Cardiac atrium fibroblast (primary cell): ENCODE results near the gene OR2T29. TPM values are rescaled to one million over a fixed set of nuclear protein-coding genes. Genes with fewer than 3 reads are reported as not detected.

Source experiments
- total RNA-seq: library from RNA; depleted of rRNA; stranded (reverse); fragments of >200 nt; gene quantifications from 2 replicates; pipeline ENCODE4 v1.2.3, GENCODE V29; 2015

Gene OR2T29, protein sequence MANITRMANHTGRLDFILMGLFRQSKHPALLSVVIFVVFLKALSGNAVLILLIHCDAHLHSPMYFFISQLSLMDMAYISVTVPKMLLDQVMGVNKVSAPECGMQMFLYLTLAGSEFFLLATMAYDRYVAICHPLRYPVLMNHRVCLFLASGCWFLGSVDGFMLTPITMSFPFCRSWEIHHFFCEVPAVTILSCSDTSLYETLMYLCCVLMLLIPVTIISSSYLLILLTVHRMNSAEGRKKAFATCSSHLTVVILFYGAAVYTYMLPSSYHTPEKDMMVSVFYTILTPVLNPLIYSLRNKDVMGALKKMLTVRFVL
- not detected in 2 replicates for total RNA-seq

DNA sequence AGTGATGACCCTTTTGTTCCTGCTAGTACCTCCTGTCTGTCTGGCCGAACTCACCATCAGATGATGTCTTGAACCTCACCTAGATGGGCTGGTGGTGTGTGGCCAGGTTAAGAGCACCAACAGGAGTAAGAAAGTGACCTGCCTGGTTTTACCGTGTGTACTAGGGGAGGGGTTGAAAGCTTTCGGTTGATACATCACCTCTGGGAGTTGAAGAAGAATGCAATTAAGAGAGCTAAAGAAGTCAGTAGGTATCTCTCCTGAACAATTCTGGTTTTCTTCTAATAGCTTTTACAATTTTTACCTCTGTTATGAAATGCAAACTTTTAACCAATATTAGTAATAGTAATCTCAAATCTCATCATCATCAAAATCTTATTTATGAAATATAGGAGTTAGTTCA, at the start of gene OR2T29:
TSS of gene OR2T29 (minus strand) at position 101 of the 400 bp plus-strand sequence. CDS start 3,281 bp downstream, outside the sequence.

DNA sequence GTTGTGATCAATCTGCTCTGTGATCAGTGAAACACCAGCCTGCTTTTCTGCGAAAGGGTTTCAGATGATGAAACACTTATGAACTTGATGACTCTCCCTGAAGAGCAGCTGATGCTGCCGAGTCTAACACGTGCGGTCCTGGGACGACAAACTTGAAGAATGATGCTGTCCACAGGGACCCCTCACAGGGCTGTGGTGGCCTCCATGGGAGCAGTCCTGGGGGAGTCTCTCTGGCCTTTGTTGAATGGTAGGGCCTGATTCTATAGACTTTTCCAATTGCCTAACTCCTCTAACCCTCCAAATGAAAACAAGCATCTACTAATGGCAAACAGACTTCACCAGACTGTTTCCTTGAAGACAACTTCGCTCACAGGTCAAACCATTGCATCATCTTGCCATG, 35.0 kb upstream of the OR2T29 start, which contains the start of gene OR2T10:
TSS of gene OR2T10 (minus strand) at position 112 of the 400 bp plus-strand sequence. CDS start 3,932 bp downstream, outside the sequence.

DNA sequence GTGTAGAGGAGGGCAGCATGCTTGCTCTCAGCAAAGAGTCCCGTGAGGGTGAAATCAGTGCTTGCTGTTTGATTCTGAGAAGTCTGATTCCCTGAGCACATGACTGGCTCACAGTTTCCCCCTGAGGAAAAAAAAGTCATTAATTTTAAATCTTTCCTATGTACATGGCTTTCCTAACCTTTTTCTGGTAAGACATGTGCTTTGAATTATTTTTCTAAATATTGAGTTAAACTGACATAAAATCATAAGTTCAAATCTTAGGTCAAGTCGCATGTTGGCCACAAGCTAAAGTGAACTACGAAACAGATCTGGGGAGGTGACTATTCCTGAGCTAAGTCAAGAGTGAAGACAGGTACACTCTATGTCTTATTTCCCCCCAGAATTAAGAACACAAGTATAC, 12.1 kb upstream of the OR2T29 start, which contains the start of gene OR2T34:
TSS of gene OR2T34 (minus strand) at position 101 of the 400 bp plus-strand sequence. CDS start at position 101, 0 bp downstream.

DNA sequence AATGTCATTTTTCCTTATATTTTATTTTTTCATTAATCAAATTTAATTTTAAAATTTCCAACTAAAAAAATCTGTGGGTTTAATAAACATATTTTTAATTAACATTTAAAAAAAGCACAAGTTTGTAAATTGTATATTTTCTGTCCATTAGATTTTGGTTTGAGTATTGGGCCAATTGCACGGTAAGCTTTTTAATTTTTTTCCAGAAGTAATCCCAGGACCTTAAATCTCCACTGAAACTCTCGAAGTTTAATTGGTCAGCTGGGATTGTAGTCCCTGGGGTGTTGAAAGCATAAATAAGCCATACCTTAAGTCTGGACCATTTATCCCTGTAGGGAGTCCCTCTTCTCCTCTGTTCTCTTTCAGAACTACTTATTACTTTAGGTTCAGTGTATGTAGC, 54.8 kb downstream of the OR2T29 start, which contains the start of gene OR2G6:
TSS of gene OR2G6 (plus strand) at position 301 of the 400 bp plus-strand sequence. CDS start 13,574 bp downstream, outside the sequence.

Other genes starting within 250 kb of the OR2T29 start
- gene OR2M7, start 238.2 kb downstream of the OR2T29 start, total RNA-seq: not detected in 2 replicates
- gene OR14C36, start 214.0 kb downstream of the OR2T29 start, total RNA-seq: not detected in 2 replicates
- gene OR2T4, start 201.1 kb downstream of the OR2T29 start, total RNA-seq: not detected in 2 replicates
- gene OR2T6, start 187.0 kb downstream of the OR2T29 start, total RNA-seq: not detected in 2 replicates
- gene OR2T1, start 159.7 kb downstream of the OR2T29 start, total RNA-seq: not detected in 2 replicates
- not detected in 2 replicates for gene OR2T2, start 117.1 kb downstream of the OR2T29 start, total RNA-seq
- gene OR2T3, start 89.4 kb downstream of the OR2T29 start, total RNA-seq: not detected in 2 replicates
- gene OR2T5, start 74.2 kb downstream of the OR2T29 start, total RNA-seq: not detected in 2 replicates
- gene OR2G6, start 54.7 kb downstream of the OR2T29 start, total RNA-seq: not detected in 2 replicates
- not detected in 2 replicates for gene OR2T34, start 12.0 kb upstream of the OR2T29 start, total RNA-seq
- gene OR2T10, start 34.9 kb upstream of the OR2T29 start, total RNA-seq: not detected in 2 replicates
- gene OR2T11, start 72.3 kb upstream of the OR2T29 start, total RNA-seq: not detected in 2 replicates
- not detected in 2 replicates for gene OR2T35, start 82.5 kb upstream of the OR2T29 start, total RNA-seq
- gene OR2T27, start 92.8 kb upstream of the OR2T29 start, total RNA-seq: not detected in 2 replicates
- gene OR14I1, start 140.0 kb upstream of the OR2T29 start, total RNA-seq: not detected in 2 replicates
- gene LYPD8, start 193.0 kb upstream of the OR2T29 start, total RNA-seq: not detected in 2 replicates